Measurements from ENCODE around the gene C1QBP.
"Not testable (repeated sequence)": the region's sequence is repeated elsewhere in the genome, so short reads cannot be mapped to it uniquely, and the experiment has no call there.

GRCh38 chr17:5435781-5436315, 3.1 kb downstream of the C1QBP start:
- TF ChIP-seq, protein P1, sequence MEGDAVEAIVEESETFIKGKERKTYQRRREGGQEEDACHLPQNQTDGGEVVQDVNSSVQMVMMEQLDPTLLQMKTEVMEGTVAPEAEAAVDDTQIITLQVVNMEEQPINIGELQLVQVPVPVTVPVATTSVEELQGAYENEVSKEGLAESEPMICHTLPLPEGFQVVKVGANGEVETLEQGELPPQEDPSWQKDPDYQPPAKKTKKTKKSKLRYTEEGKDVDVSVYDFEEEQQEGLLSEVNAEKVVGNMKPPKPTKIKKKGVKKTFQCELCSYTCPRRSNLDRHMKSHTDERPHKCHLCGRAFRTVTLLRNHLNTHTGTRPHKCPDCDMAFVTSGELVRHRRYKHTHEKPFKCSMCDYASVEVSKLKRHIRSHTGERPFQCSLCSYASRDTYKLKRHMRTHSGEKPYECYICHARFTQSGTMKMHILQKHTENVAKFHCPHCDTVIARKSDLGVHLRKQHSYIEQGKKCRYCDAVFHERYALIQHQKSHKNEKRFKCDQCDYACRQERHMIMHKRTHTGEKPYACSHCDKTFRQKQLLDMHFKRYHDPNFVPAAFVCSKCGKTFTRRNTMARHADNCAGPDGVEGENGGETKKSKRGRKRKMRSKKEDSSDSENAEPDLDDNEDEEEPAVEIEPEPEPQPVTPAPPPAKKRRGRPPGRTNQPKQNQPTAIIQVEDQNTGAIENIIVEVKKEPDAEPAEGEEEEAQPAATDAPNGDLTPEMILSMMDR (IDR thresholded peaks at IDR 0.05) = not testable (repeated sequence)
- not testable (repeated sequence) for TF ChIP-seq POLR2A, POLR2AphosphoS5, EP300 (IDR thresholded peaks at IDR 0.05)
